ENCODE measurements around the gene MCTP1.
A peak's percentile ranks its signal among the peaks of the same experiment; 100 is the strongest.

DNA sequence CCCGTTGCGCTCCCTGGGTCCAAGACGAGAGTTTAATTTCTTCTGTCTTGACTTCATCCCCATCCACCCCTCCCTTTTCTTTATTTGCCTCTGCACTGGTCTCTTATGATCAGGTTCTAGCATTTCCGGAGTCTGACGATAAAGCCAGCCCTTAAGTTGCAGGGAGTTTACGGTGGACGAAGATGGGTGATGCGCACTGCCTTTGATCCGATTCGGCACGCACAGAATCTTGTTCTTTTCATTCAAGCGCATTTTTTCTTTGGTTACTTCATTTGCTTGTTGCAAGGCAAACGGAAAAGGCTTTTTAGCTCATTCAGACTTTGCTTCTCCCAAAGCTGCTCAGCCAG is 488 bp upstream of the MCTP1 start:
- TF ChIP-seq, protein P1, sequence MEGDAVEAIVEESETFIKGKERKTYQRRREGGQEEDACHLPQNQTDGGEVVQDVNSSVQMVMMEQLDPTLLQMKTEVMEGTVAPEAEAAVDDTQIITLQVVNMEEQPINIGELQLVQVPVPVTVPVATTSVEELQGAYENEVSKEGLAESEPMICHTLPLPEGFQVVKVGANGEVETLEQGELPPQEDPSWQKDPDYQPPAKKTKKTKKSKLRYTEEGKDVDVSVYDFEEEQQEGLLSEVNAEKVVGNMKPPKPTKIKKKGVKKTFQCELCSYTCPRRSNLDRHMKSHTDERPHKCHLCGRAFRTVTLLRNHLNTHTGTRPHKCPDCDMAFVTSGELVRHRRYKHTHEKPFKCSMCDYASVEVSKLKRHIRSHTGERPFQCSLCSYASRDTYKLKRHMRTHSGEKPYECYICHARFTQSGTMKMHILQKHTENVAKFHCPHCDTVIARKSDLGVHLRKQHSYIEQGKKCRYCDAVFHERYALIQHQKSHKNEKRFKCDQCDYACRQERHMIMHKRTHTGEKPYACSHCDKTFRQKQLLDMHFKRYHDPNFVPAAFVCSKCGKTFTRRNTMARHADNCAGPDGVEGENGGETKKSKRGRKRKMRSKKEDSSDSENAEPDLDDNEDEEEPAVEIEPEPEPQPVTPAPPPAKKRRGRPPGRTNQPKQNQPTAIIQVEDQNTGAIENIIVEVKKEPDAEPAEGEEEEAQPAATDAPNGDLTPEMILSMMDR (conservative IDR thresholded peaks at IDR 0.05 in 1 of 2, IDR thresholded peaks at IDR 0.05 in 1 of 2; ENCODE audit: extremely low read depth in 1 of 2, insufficient read depth in 1 of 2, low read depth in 1 of 2, low read length in 2 of 2), result no peak
- TF ChIP-seq EZH2 (IDR thresholded peaks at IDR 0.05; ENCODE audit: borderline replicate concordance, low read length), result peak; percentile 86

Data from mammary epithelial cell (primary cell).